Neural cell (in vitro differentiated cells): ENCODE results near the gene ABHD10. TPM values are rescaled to one million over a fixed set of nuclear protein-coding genes. Genes with fewer than 3 reads are reported as not detected.

Experiments
- H2AFZ ChIP-seq: fragments of 200-600, 300-800 bp; sonication (generic), shearing (Covaris generic); 2 replicates; pipeline ENCODE4 v1.6.0; 2014; ENCODE audit warnings: low read depth, mild to moderate bottlenecking, antibody characterized with exemption, low read length, moderate library complexity
- H3F3A ChIP-seq: fragments of 200-600 bp; shearing (Covaris generic); 2 replicates; pipeline ENCODE4 v1.6.1; 2016; ENCODE audit warnings: mild to moderate bottlenecking, moderate library complexity, mixed read lengths, antibody characterized with exemption, low read length; ENCODE audit not compliant: insufficient read depth, poor library complexity, severe bottlenecking
- H3K27ac ChIP-seq: fragments of 200-600, 300-800 bp; sonication (generic), shearing (Covaris generic); 2 replicates; pipeline ENCODE4 v1.5.1; 2014; ENCODE audit warnings: mild to moderate bottlenecking, low read length, moderate library complexity
- H3K27me3 ChIP-seq: fragments of 300-800, 200-600 bp; sonication (generic), shearing (Covaris generic); 2 replicates; pipeline ENCODE4 v1.6.0; 2014; ENCODE audit warnings: mild to moderate bottlenecking, low read depth, low read length, moderate library complexity; ENCODE audit not compliant: insufficient read depth
- H3K36me3 ChIP-seq: fragments of 300-800, 200-600 bp; sonication (generic), shearing (Covaris generic); 2 replicates; pipeline ENCODE4 v1.5.1; 2014; ENCODE audit warnings: mild to moderate bottlenecking, antibody characterized with exemption, low read length, moderate library complexity; ENCODE audit not compliant: insufficient read depth
- H3K4me2 ChIP-seq: fragments of 300-800, 200-600 bp; sonication (generic), shearing (Covaris generic); 2 replicates; pipeline ENCODE4 v1.6.0; 2014; ENCODE audit warnings: mild to moderate bottlenecking, low read length
- H3K4me3 ChIP-seq: fragments of 300-800, 200-600 bp; sonication (generic), shearing (Covaris generic); 2 replicates; pipeline ENCODE4 v1.5.1; 2014; ENCODE audit warnings: mild to moderate bottlenecking, low read length, moderate library complexity
- H3K79me2 ChIP-seq: fragments of 200-600 bp; shearing (Covaris generic); replicated peaks from 2 replicates; pipeline ENCODE4 v1.6.0; 2014; ENCODE audit warnings: mild to moderate bottlenecking, low read length, moderate library complexity; ENCODE audit not compliant: insufficient read depth
- H3K9ac ChIP-seq: fragments of 300-800, 200-600 bp; sonication (generic), shearing (Covaris generic); 2 replicates; pipeline ENCODE4 v1.6.1; 2016; ENCODE audit warnings: mild to moderate bottlenecking, low read length, mixed read lengths
- H3K9me2 ChIP-seq: fragments of 200-600 bp; shearing (Covaris generic); 2 replicates; pipeline ENCODE4 v1.6.1; 2016; ENCODE audit warnings: mild to moderate bottlenecking, low read length, mixed read lengths; ENCODE audit not compliant: insufficient read depth
- H3K9me3 ChIP-seq: fragments of 200-600, 300-800 bp; sonication (generic), shearing (Covaris generic); 2 replicates; pipeline ENCODE4 v1.6.1; 2016; ENCODE audit warnings: mild to moderate bottlenecking, mixed run types, low read length, moderate library complexity, mixed read lengths
- H4K20me1 ChIP-seq: fragments of 200-600 bp; shearing (Covaris generic); 2 replicates; pipeline ENCODE4 v1.6.1; 2016; ENCODE audit warnings: mild to moderate bottlenecking, mixed run types; ENCODE audit not compliant: insufficient read depth
- EP300 ChIP-seq: fragments of 450-650 bp; conservative IDR thresholded peaks from 2 replicates; pipeline ENCODE4 v1.6.1; 2014; ENCODE audit warnings: antibody characterized with exemption, mild to moderate bottlenecking, moderate library complexity; ENCODE audit not compliant: poor library complexity, severe bottlenecking
- EZH2 ChIP-seq: fragments of 200-600, 300-800 bp; shearing (Covaris generic), sonication (generic); IDR thresholded peaks from 2 replicates; pipeline ENCODE4 v1.6.1; 2014; ENCODE audit warnings: antibody characterized with exemption, low read length, borderline replicate concordance, mild to moderate bottlenecking; ENCODE audit not compliant: insufficient read depth, poor library complexity, severe bottlenecking
- MXI1 ChIP-seq: fragments of 450-650 bp; conservative IDR thresholded peaks from 2 replicates; pipeline ENCODE4 v1.6.1; 2014; ENCODE audit warnings: antibody characterized with exemption, mild to moderate bottlenecking; ENCODE audit not compliant: poor library complexity, severe bottlenecking
- POLR2AphosphoS5 ChIP-seq: IDR thresholded peaks from 2 replicates; pipeline ENCODE4 v1.6.1; 2012
- RAD21 ChIP-seq: fragments of 450-650 bp; conservative IDR thresholded peaks from 2 replicates; pipeline ENCODE4 v1.6.1; 2014; ENCODE audit warnings: antibody characterized with exemption, mild to moderate bottlenecking, moderate library complexity
- SMC3 ChIP-seq: fragments of 450-650 bp; conservative IDR thresholded peaks from 2 replicates; pipeline ENCODE4 v1.6.1; 2014; ENCODE audit warnings: antibody characterized with exemption, mild to moderate bottlenecking, moderate library complexity; ENCODE audit not compliant: poor library complexity
- TAF1 ChIP-seq: IDR thresholded peaks from 2 replicates; pipeline ENCODE4 v1.6.1; 2012; ENCODE audit warnings: low read depth
- polyA plus RNA-seq: library from polyadenylated mRNA; depleted of rRNA; stranded (reverse); fragments of >200 nt; gene quantifications from 2 replicates; pipeline ENCODE4 v1.2.3, GENCODE V29; 2014
- TF ChIP-seq, protein P1 (sequence below): IDR thresholded peaks from 2 replicates; pipeline ENCODE4 v1.6.1; 2012; ENCODE audit warnings: borderline replicate concordance
- TF ChIP-seq, protein P2 (sequence below): fragments of 450-650 bp; IDR thresholded peaks from 2 replicates; pipeline ENCODE4 v1.5.1; 2014; ENCODE audit warnings: antibody characterized with exemption, mild to moderate bottlenecking, moderate library complexity; ENCODE audit not compliant: poor library complexity, severe bottlenecking

Gene ABHD10
- polyA plus RNA-seq, 1 donor from 2014 or later: 84.7 TPM

DNA sequence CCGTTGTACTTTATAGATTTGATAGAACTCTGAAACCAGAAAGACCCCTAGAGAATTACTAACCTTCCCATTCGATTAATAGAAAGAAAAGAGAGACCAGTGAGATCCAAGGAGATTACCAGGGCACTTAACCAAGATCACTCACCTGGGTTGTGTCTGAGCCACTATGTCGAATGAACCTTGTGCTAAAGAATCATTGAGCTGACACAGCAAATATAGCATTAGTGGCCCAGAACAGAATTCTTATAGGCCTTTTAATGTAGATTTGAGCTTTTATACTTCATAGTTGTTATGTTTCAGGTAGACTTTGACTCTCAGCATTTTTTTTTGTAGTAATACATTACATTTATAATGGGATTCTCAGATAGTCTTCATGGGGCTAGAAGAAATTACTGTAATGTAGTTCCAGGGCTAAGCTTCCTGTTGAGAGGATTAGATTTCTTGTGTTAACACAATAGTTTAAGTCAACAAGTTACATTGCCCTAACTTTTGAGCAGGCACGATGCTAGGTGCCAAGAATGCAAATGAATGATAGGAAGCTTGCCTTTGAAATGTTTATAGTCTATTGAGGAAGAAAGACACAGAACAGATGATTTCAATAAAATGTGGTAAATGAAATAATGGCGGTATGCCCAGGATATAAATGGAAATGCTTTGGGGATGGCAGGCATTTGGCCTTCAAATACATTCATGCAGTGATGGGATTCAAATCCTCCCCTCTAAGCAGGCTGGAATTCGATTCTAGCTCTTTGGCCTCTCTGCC lies 24.4 kb upstream of the ABHD10 start:
- Histone ChIP-seq H3K79me2 (no peaks in the 10 kb centered on the region), H3K9me2 (no peaks in the 10 kb centered on the region), H3K9me3 (no peaks in the 10 kb centered on the region), H3K36me3 (no peaks in the 10 kb centered on the region), H3F3A (no peaks in the 10 kb centered on the region), H3K27ac (no peak overlapping the region), H3K27me3 (no peaks in the 10 kb centered on the region), H2AFZ (no peak overlapping the region), H4K20me1 (no peaks in the 10 kb centered on the region), H3K4me2 (no peak overlapping the region), H3K4me3 (no peak overlapping the region), H3K9ac (no peak overlapping the region)
- TF ChIP-seq, protein P1, sequence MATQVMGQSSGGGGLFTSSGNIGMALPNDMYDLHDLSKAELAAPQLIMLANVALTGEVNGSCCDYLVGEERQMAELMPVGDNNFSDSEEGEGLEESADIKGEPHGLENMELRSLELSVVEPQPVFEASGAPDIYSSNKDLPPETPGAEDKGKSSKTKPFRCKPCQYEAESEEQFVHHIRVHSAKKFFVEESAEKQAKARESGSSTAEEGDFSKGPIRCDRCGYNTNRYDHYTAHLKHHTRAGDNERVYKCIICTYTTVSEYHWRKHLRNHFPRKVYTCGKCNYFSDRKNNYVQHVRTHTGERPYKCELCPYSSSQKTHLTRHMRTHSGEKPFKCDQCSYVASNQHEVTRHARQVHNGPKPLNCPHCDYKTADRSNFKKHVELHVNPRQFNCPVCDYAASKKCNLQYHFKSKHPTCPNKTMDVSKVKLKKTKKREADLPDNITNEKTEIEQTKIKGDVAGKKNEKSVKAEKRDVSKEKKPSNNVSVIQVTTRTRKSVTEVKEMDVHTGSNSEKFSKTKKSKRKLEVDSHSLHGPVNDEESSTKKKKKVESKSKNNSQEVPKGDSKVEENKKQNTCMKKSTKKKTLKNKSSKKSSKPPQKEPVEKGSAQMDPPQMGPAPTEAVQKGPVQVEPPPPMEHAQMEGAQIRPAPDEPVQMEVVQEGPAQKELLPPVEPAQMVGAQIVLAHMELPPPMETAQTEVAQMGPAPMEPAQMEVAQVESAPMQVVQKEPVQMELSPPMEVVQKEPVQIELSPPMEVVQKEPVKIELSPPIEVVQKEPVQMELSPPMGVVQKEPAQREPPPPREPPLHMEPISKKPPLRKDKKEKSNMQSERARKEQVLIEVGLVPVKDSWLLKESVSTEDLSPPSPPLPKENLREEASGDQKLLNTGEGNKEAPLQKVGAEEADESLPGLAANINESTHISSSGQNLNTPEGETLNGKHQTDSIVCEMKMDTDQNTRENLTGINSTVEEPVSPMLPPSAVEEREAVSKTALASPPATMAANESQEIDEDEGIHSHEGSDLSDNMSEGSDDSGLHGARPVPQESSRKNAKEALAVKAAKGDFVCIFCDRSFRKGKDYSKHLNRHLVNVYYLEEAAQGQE: no peak
- TF ChIP-seq MXI1: no peak
- no peak for TF ChIP-seq TAF1
- TF ChIP-seq EZH2: no peak
- no peak for TF ChIP-seq RAD21
- TF ChIP-seq POLR2AphosphoS5: no peak

DNA sequence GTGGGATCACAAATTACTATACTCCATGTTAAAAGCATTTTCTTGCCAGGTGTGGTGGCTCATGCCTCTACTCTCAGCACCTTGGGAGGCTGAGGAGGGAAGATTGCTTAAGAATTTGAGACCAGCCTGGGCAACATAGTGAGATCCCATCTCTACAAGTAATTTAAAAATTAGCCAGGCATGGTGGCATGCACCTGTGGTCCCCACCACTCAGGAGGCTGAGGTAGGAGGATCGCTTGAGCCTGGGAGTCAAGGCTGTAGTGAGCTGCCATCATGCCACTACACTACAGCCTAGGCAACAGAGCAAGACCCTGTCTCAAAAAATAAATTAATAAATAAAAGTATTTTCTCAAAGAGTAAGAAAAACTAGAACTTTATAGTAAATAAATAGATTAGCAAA lies 22.9 kb upstream of the ABHD10 start:
- Histone ChIP-seq H3K27ac (no peak overlapping the region), H3K79me2 (no peaks in the 10 kb centered on the region), H3K9ac (no peak overlapping the region), H3K27me3 (no peaks in the 10 kb centered on the region), H3K9me3 (no peaks in the 10 kb centered on the region), H4K20me1 (no peaks in the 10 kb centered on the region), H3K36me3 (no peaks in the 10 kb centered on the region), H3K9me2 (no peaks in the 10 kb centered on the region), H2AFZ (no peak overlapping the region), H3K4me3 (no peak overlapping the region), H3K4me2 (no peak overlapping the region), H3F3A (no peaks in the 10 kb centered on the region)
- no peak for TF ChIP-seq EZH2
- no peak for TF ChIP-seq SMC3
- no peak for TF ChIP-seq EP300
- TF ChIP-seq TAF1: no peak
- TF ChIP-seq, protein P1: no peak
- no peak for TF ChIP-seq MXI1
- no peak for TF ChIP-seq RAD21
- TF ChIP-seq, protein P2, sequence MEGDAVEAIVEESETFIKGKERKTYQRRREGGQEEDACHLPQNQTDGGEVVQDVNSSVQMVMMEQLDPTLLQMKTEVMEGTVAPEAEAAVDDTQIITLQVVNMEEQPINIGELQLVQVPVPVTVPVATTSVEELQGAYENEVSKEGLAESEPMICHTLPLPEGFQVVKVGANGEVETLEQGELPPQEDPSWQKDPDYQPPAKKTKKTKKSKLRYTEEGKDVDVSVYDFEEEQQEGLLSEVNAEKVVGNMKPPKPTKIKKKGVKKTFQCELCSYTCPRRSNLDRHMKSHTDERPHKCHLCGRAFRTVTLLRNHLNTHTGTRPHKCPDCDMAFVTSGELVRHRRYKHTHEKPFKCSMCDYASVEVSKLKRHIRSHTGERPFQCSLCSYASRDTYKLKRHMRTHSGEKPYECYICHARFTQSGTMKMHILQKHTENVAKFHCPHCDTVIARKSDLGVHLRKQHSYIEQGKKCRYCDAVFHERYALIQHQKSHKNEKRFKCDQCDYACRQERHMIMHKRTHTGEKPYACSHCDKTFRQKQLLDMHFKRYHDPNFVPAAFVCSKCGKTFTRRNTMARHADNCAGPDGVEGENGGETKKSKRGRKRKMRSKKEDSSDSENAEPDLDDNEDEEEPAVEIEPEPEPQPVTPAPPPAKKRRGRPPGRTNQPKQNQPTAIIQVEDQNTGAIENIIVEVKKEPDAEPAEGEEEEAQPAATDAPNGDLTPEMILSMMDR: no peak
- no peak for TF ChIP-seq POLR2AphosphoS5
